ENCODE results near the gene TAF1D. TPM values are rescaled to one million over a fixed set of nuclear protein-coding genes. Genes with fewer than 3 reads are reported as not detected.

TAF1D gene
- total and polyA plus RNA-seq, 7 donors: 53.7 to 151 (median 84.7) TPM

GRCh38 chr11:93715797-93716396 lies 25.4 kb downstream of the TAF1D start:
- H3K9me3 ChIP-seq: peaks cover 3% of the 10 kb centered on the region
- H3K27ac ChIP-seq: no peak overlapping the region
- TF ChIP-seq CTCF (IDR thresholded peaks at IDR 0.05): no peak
- no peaks in the 10 kb centered on the region for H3K27me3 ChIP-seq (ENCODE audit: insufficient read depth in 3 of 3, low read length in 2 of 3)
- ATAC-seq (no peak), DNase-seq (no peak)
- peaks cover 0 to 31% of the 10 kb centered on the region in 2 donors for H3K36me3 ChIP-seq (ENCODE audit: insufficient read depth in 1 of 2, low read depth in 1 of 2)
- no peak overlapping the region for H3K4me3 ChIP-seq
- 81 to 84% (median 83%) methylated on average over 4 of the region's 4 CpGs for WGBS, 3 donors
- H3K4me1 ChIP-seq: no peaks in the 10 kb centered on the region
- intact Hi-C loops (cut with DNase I): no loop called here

GRCh38 chr11:93712678-93713077 lies 28.6 kb downstream of the TAF1D start:
- peaks cover 4 to 48% of the 10 kb centered on the region in 2 donors for H3K36me3 ChIP-seq (ENCODE audit: insufficient read depth in 1 of 2, low read depth in 1 of 2)
- H3K4me1 ChIP-seq: no peaks in the 10 kb centered on the region
- intact Hi-C loops (cut with DNase I): no loop called here
- no peak overlapping the region for H3K4me3 ChIP-seq
- TF ChIP-seq CTCF (IDR thresholded peaks at IDR 0.05): no peak
- H3K9me3 ChIP-seq: peaks cover 29% of the 10 kb centered on the region
- no peak overlapping the region for H3K27ac ChIP-seq
- H3K27me3 ChIP-seq (ENCODE audit: insufficient read depth in 3 of 3, low read length in 2 of 3): no peaks in the 10 kb centered on the region
- no peak for DNase-seq
- ATAC-seq: no peak

GRCh38 chr11:93710239-93710638 lies 31.1 kb downstream of the TAF1D start:
- WGBS, 3 donors: 94 to 100% (median 97%) methylated on average over 1 of the region's 1 CpG
- intact Hi-C loops (cut with DNase I): no loop called here
- no peaks in the 10 kb centered on the region for H3K27me3 ChIP-seq (ENCODE audit: insufficient read depth in 3 of 3, low read length in 2 of 3)
- peaks cover 29% of the 10 kb centered on the region for H3K9me3 ChIP-seq
- H3K36me3 ChIP-seq (ENCODE audit: insufficient read depth in 1 of 2, low read depth in 1 of 2): peaks cover 4 to 50% of the 10 kb centered on the region in 2 donors
- no peaks in the 10 kb centered on the region for H3K4me1 ChIP-seq
- H3K27ac ChIP-seq: no peak overlapping the region
- TF ChIP-seq CTCF (IDR thresholded peaks at IDR 0.05): no peak
- ATAC-seq: no peak
- no peak overlapping the region for H3K4me3 ChIP-seq
- DNase-seq: no peak

- H3K4me1 ChIP-seq: no peaks in the 10 kb centered on the region
- no peak overlapping the region for H3K4me3 ChIP-seq
- H3K27ac ChIP-seq: no peak overlapping the region
- peaks cover 10 to 79% of the 10 kb centered on the region in 2 donors for H3K36me3 ChIP-seq (ENCODE audit: insufficient read depth in 1 of 2, low read depth in 1 of 2)
- no peak for TF ChIP-seq CTCF (IDR thresholded peaks at IDR 0.05)
- WGBS, 3 donors: 97 to 100% (median 99%) methylated on average over 2 of the region's 2 CpGs
- intact Hi-C loops (cut with DNase I): no loop called here
- no peak for DNase-seq
- H3K27me3 ChIP-seq (ENCODE audit: insufficient read depth in 3 of 3, low read length in 2 of 3): no peaks in the 10 kb centered on the region
- H3K9me3 ChIP-seq: peaks cover 10% of the 10 kb centered on the region
- ATAC-seq: no peak
Measured at GRCh38 chr11:93704237-93704636, 37.1 kb downstream of the TAF1D start.

DNA sequence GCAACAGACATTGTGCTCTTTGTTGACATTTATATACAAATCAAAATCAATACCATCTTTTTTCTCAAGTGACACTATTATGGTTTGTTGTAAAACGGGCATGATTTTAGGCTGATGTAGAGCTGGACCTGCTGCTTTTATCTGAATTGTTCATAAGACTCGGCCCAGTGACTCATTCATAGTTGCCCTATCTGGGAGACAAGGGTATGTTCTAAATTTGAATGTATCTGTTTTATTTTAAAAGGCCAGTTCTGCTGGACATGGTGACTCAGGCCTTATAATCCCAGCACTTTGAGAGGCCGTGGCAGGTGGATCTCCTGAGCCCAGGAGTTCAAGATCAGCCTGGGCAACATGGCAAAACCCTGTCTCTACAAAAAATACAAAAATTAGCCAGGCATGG lies 40.5 kb downstream of the TAF1D start:
- Histone ChIP-seq H3K9me3 (no peaks in the 10 kb centered on the region), H3K4me3 (no peak overlapping the region), H3K27me3 (ENCODE audit: insufficient read depth in 3 of 3, low read length in 2 of 3) (no peaks in the 10 kb centered on the region), H3K4me1 (no peaks in the 10 kb centered on the region), H3K36me3 (ENCODE audit: insufficient read depth in 1 of 2, low read depth in 1 of 2) (peaks cover 21 to 81% of the 10 kb centered on the region in 2 donors), H3K27ac (no peak overlapping the region)
- TF ChIP-seq CTCF (IDR thresholded peaks at IDR 0.05): no peak
- 95 to 96% (median 96%) methylated on average over 3 of the region's 3 CpGs for WGBS, 3 donors
- no peak for ATAC-seq
- intact Hi-C loops (cut with DNase I): no loop called here
- no peak for DNase-seq

Data from psoas muscle (tissue), 8 donors.